ENCODE results near the gene CACNA2D4. TPM values are rescaled to one million over a fixed set of nuclear protein-coding genes. Genes with fewer than 3 reads are reported as not detected.
A peak's percentile ranks its signal among the peaks of the same experiment; 100 is the strongest.

Gene CACNA2D4
- total and polyA plus RNA-seq, 2 experiments from 2014 or later, result 0.23 TPM; not detected in 1

GRCh38 chr12:1863823-1864222 is 54.6 kb downstream of the CACNA2D4 start:
- Histone ChIP-seq H3K4me1 (ENCODE audit: insufficient read depth) (no peaks in the 10 kb centered on the region), H3K4me2 (ENCODE audit: unreplicated experiment) (no peak overlapping the region), H3K9me2 (ENCODE audit: insufficient read depth) (no peaks in the 10 kb centered on the region), H3K9ac (no peak overlapping the region), H3K36me3 (ENCODE audit: low read depth) (no peaks in the 10 kb centered on the region), H3K4me3 (no peak overlapping the region), H4K20me1 (ENCODE audit: insufficient read depth) (no peaks in the 10 kb centered on the region), H3K27ac (no peak overlapping the region), H3K9me3 (ENCODE audit: low read depth) (no peaks in the 10 kb centered on the region), H3K27me3 (replicated peaks; ENCODE audit: insufficient read depth) (peaks cover 55% of the 10 kb centered on the region), H2AFZ (no peak overlapping the region), H3K79me2 (ENCODE audit: insufficient read depth) (no peaks in the 10 kb centered on the region), H3F3A (ENCODE audit: insufficient read depth) (no peaks in the 10 kb centered on the region)
- TF ChIP-seq EZH2 (IDR thresholded peaks at IDR 0.05; ENCODE audit: insufficient read depth, poor library complexity, severe bottlenecking) (no peak), EZH2phosphoT487 (IDR thresholded peaks at IDR 0.05; ENCODE audit: insufficient read depth, low read depth) (no peak)
- 75 to 77% methylated on average over 16 of the region's 16 CpGs for WGBS, 2 experiments (ENCODE audit: low coverage in 1 of 2, low lambda C conversion rate in 2 of 2, missing lambda C conversion rate in 2 of 2)
- in situ Hi-C loops (cut with MboI), result no loop called here
- no peak for DNase-seq

- in situ Hi-C loops (cut with MboI), result no loop called here
- Histone ChIP-seq H3K9ac (no peak overlapping the region), H3K9me3 (ENCODE audit: low read depth) (no peaks in the 10 kb centered on the region), H3F3A (ENCODE audit: insufficient read depth) (no peaks in the 10 kb centered on the region), H4K20me1 (ENCODE audit: insufficient read depth) (no peaks in the 10 kb centered on the region), H3K27ac (no peak overlapping the region), H3K27me3 (replicated peaks; ENCODE audit: insufficient read depth) (peaks cover 51% of the 10 kb centered on the region), H3K36me3 (ENCODE audit: low read depth) (no peaks in the 10 kb centered on the region), H3K4me3 (no peak overlapping the region), H3K4me2 (ENCODE audit: unreplicated experiment) (no peak overlapping the region), H3K9me2 (ENCODE audit: insufficient read depth) (no peaks in the 10 kb centered on the region), H2AFZ (no peak overlapping the region), H3K4me1 (ENCODE audit: insufficient read depth) (no peaks in the 10 kb centered on the region), H3K79me2 (ENCODE audit: insufficient read depth) (no peaks in the 10 kb centered on the region)
- TF ChIP-seq EZH2 (IDR thresholded peaks at IDR 0.05; ENCODE audit: insufficient read depth, poor library complexity, severe bottlenecking) (no peak), EZH2phosphoT487 (IDR thresholded peaks at IDR 0.05; ENCODE audit: insufficient read depth, low read depth) (no peak)
- DNase-seq, result no peak
Measured at GRCh38 chr12:1862973-1863372, 55.5 kb downstream of the CACNA2D4 start.

GRCh38 chr12:1859643-1860042 is 58.8 kb downstream of the CACNA2D4 start:
- Histone ChIP-seq H3K27ac (no peak overlapping the region), H4K20me1 (ENCODE audit: insufficient read depth) (no peaks in the 10 kb centered on the region), H3K79me2 (ENCODE audit: insufficient read depth) (no peaks in the 10 kb centered on the region), H3K4me1 (ENCODE audit: insufficient read depth) (no peaks in the 10 kb centered on the region), H3K9me3 (ENCODE audit: low read depth) (no peaks in the 10 kb centered on the region), H2AFZ (no peak overlapping the region), H3K9me2 (ENCODE audit: insufficient read depth) (no peaks in the 10 kb centered on the region), H3K27me3 (replicated peaks; ENCODE audit: insufficient read depth) (peaks cover 26% of the 10 kb centered on the region), H3K36me3 (ENCODE audit: low read depth) (no peaks in the 10 kb centered on the region), H3K4me3 (no peak overlapping the region), H3K4me2 (ENCODE audit: unreplicated experiment) (no peak overlapping the region), H3F3A (ENCODE audit: insufficient read depth) (no peaks in the 10 kb centered on the region), H3K9ac (no peak overlapping the region)
- in situ Hi-C loops (cut with MboI), result no loop called here
- TF ChIP-seq EZH2 (IDR thresholded peaks at IDR 0.05; ENCODE audit: insufficient read depth, poor library complexity, severe bottlenecking) (no peak), EZH2phosphoT487 (IDR thresholded peaks at IDR 0.05; ENCODE audit: insufficient read depth, low read depth) (no peak)
- peak; percentile 34 for DNase-seq
- 60 to 66% methylated on average over 7 of the region's 7 CpGs for WGBS, 2 experiments (ENCODE audit: low coverage in 1 of 2, low lambda C conversion rate in 2 of 2, missing lambda C conversion rate in 2 of 2)

- no peaks in the 10 kb centered on the region for H3F3A ChIP-seq (ENCODE audit: insufficient read depth)
- peaks cover 15% of the 10 kb centered on the region for H3K27me3 ChIP-seq (replicated peaks; ENCODE audit: insufficient read depth)
Measured at GRCh38 chr12:1858456-1858855, 60.0 kb downstream of the CACNA2D4 start.

GRCh38 chr12:1857821-1858220 is 60.6 kb downstream of the CACNA2D4 start:
- WGBS, 2 experiments (ENCODE audit: low coverage in 1 of 2, low lambda C conversion rate in 2 of 2, missing lambda C conversion rate in 2 of 2), result 42 to 45% methylated on average over 7 of the region's 7 CpGs
- in situ Hi-C loops (cut with MboI), result no loop called here
- Histone ChIP-seq H3K4me3 (no peak overlapping the region), H3K36me3 (ENCODE audit: low read depth) (no peaks in the 10 kb centered on the region), H3K4me2 (ENCODE audit: unreplicated experiment) (no peak overlapping the region), H3F3A (ENCODE audit: insufficient read depth) (no peaks in the 10 kb centered on the region), H3K9me2 (ENCODE audit: insufficient read depth) (no peaks in the 10 kb centered on the region), H3K79me2 (ENCODE audit: insufficient read depth) (no peaks in the 10 kb centered on the region), H3K9ac (no peak overlapping the region), H2AFZ (no peak overlapping the region), H3K9me3 (ENCODE audit: low read depth) (no peaks in the 10 kb centered on the region), H3K27me3 (replicated peaks; ENCODE audit: insufficient read depth) (peaks cover 9% of the 10 kb centered on the region), H3K27ac (no peak overlapping the region), H4K20me1 (ENCODE audit: insufficient read depth) (no peaks in the 10 kb centered on the region), H3K4me1 (ENCODE audit: insufficient read depth) (no peaks in the 10 kb centered on the region)
- TF ChIP-seq EZH2phosphoT487 (IDR thresholded peaks at IDR 0.05; ENCODE audit: insufficient read depth, low read depth), result no peak
- no peak for TF ChIP-seq EZH2 (IDR thresholded peaks at IDR 0.05; ENCODE audit: insufficient read depth, poor library complexity, severe bottlenecking)
- no peak for DNase-seq

More at GRCh38 chr12:1858456-1858855, 60.0 kb downstream of the CACNA2D4 start:
- H3K9ac ChIP-seq, result no peak overlapping the region
- no peak overlapping the region for H3K4me2 ChIP-seq (ENCODE audit: unreplicated experiment)
- in situ Hi-C loops (cut with MboI), result no loop called here
- no peak overlapping the region for H3K4me3 ChIP-seq
- no peak for TF ChIP-seq EZH2phosphoT487 (IDR thresholded peaks at IDR 0.05; ENCODE audit: insufficient read depth, low read depth)
- TF ChIP-seq EZH2 (IDR thresholded peaks at IDR 0.05; ENCODE audit: insufficient read depth, poor library complexity, severe bottlenecking), result no peak
- H3K9me3 ChIP-seq (ENCODE audit: low read depth), result no peaks in the 10 kb centered on the region
- no peak overlapping the region for H3K27ac ChIP-seq
- WGBS, 2 experiments (ENCODE audit: low coverage in 1 of 2, low lambda C conversion rate in 2 of 2, missing lambda C conversion rate in 2 of 2), result 53% methylated on average over 11 of the region's 11 CpGs
- no peaks in the 10 kb centered on the region for H3K36me3 ChIP-seq (ENCODE audit: low read depth)
- H2AFZ ChIP-seq, result no peak overlapping the region
- H3K9me2 ChIP-seq (ENCODE audit: insufficient read depth), result no peaks in the 10 kb centered on the region
- no peaks in the 10 kb centered on the region for H3K4me1 ChIP-seq (ENCODE audit: insufficient read depth)
- DNase-seq, result no peak
- no peaks in the 10 kb centered on the region for H3K79me2 ChIP-seq (ENCODE audit: insufficient read depth)
- H4K20me1 ChIP-seq (ENCODE audit: insufficient read depth), result no peaks in the 10 kb centered on the region
